IMR-90 (cell line): ENCODE measurements around the gene SERP1. TPM values are rescaled to one million over a fixed set of nuclear protein-coding genes. Genes with fewer than 3 reads are reported as not detected.

Source experiments
- ATAC-seq: fragments of 200-7000 bp; cut with Tn5 transposase; 2 replicates; pipeline ENCODE4 v1.9.1; 2020; ENCODE audit warnings: low read depth, mild to moderate bottlenecking, moderate library complexity
- BruUV-seq: library from RNA; stranded (reverse); fragments of 400-500 nt; replicated peaks from 2 replicates; lab custom pipeline; 2021; lab: Mats Ljungman, UMichigan
- CTCF ChIA-PET: fragments of 300-600 bp; formaldehyde crosslinking; extraction: SDS; loops from one replicate; lab custom pipeline; 2021; ENCODE audit warnings: antibody characterized with exemption; lab: Yijun Ruan, JAX
- POLR2A ChIA-PET: fragments of 300-600 bp; sonication (Branson Sonifier 250); formaldehyde crosslinking; loops from one replicate; lab custom pipeline; 2022; ENCODE audit warnings: antibody characterized with exemption; ENCODE audit not compliant: unreplicated experiment; lab: Charles Lee
- DNase-seq: peaks from one replicate; pipeline ENCODE4 v3.0.0; 2013
- H2AFZ ChIP-seq: replicated peaks from 2 replicates; pipeline ENCODE3; 2013; ENCODE audit warnings: low read length, mild to moderate bottlenecking; ENCODE audit not compliant: poor library complexity
- H2AK5ac ChIP-seq: 2 replicates; pipeline ENCODE4 v1.6.1; 2013; ENCODE audit warnings: low read depth, low read length, inconsistent platforms
- H2AK9ac ChIP-seq: replicated peaks from 2 replicates; pipeline ENCODE3; 2013; ENCODE audit warnings: mild to moderate bottlenecking, low read depth, low read length, moderate library complexity; ENCODE audit not compliant: poor library complexity
- H2BK120ac ChIP-seq: 2 replicates; pipeline ENCODE4 v1.6.1; 2013; ENCODE audit warnings: low read depth, low read length, inconsistent platforms
- H2BK15ac ChIP-seq: 3 replicates; pipeline ENCODE4 v1.6.1; 2013; ENCODE audit warnings: low read depth, low read length, inconsistent platforms
- H2BK20ac ChIP-seq: 2 replicates; pipeline ENCODE4 v1.6.1; 2013; ENCODE audit warnings: low read depth, mild to moderate bottlenecking, inconsistent platforms, low read length, moderate library complexity
- H2BK5ac ChIP-seq: 2 replicates; pipeline ENCODE4 v1.6.1; 2013; ENCODE audit warnings: mild to moderate bottlenecking, low read depth, low read length, inconsistent platforms; ENCODE audit not compliant: poor library complexity, severe bottlenecking
- H3K14ac ChIP-seq: replicated peaks from 2 replicates; pipeline ENCODE4 v1.6.1; 2013; ENCODE audit warnings: low read depth, low read length, inconsistent platforms
- H3K18ac ChIP-seq: 2 replicates; pipeline ENCODE4 v1.6.1; 2013; ENCODE audit warnings: low read depth, low read length, control low read depth
- H3K23ac ChIP-seq: 2 replicates; pipeline ENCODE4 v1.6.1; 2013; ENCODE audit warnings: low read depth, low read length, inconsistent platforms
- H3K27ac ChIP-seq: 2 replicates; pipeline ENCODE4 v1.5.1; 2013; ENCODE audit warnings: mild to moderate bottlenecking, control low read depth, low read length; ENCODE audit not compliant: insufficient read depth
- H3K27me3 ChIP-seq: 2 replicates; pipeline ENCODE4 v1.6.1; 2013; ENCODE audit warnings: low read length; ENCODE audit not compliant: control insufficient read depth, insufficient read depth
- H3K36me3 ChIP-seq: 2 replicates; pipeline ENCODE4 v1.6.1; 2013; ENCODE audit warnings: low read length, mixed read lengths; ENCODE audit not compliant: control insufficient read depth, insufficient read depth
- H3K4ac ChIP-seq: 2 replicates; pipeline ENCODE4 v1.6.1; 2013; ENCODE audit warnings: low read depth, low read length, inconsistent platforms
- H3K4me1 ChIP-seq: 2 replicates; pipeline ENCODE4 v1.6.1; 2013; ENCODE audit warnings: low read length, mixed read lengths; ENCODE audit not compliant: control insufficient read depth, insufficient read depth
- H3K4me2 ChIP-seq: 2 replicates; pipeline ENCODE4 v1.6.1; 2013; ENCODE audit warnings: low read depth, mild to moderate bottlenecking, control low read depth, low read length, moderate library complexity
- H3K4me3 ChIP-seq: 2 replicates; pipeline ENCODE4 v1.5.1; 2013; ENCODE audit warnings: low read depth, mild to moderate bottlenecking, control low read depth, low read length, moderate library complexity; ENCODE audit not compliant: insufficient read depth
- H3K56ac ChIP-seq: 2 replicates; pipeline ENCODE4 v1.6.1; 2013; ENCODE audit warnings: low read length, inconsistent platforms; ENCODE audit not compliant: insufficient read depth; ENCODE audit errors: extremely low read depth
- H3K79me1 ChIP-seq, 2 experiments: 2 replicates each; pipeline ENCODE4 v1.6.1; 2013; ENCODE audit warnings: low read length in 2 of 2, inconsistent platforms in 1 of 2, low read depth in 1 of 2
- H3K9ac ChIP-seq: 2 replicates; pipeline ENCODE4 v1.6.1; 2013; ENCODE audit warnings: low read depth, low read length, control low read depth
- H3K9me1 ChIP-seq: 2 replicates; pipeline ENCODE4 v1.6.1; 2013; ENCODE audit warnings: low read length, inconsistent platforms; ENCODE audit not compliant: insufficient read depth
- H3K9me3 ChIP-seq: 2 replicates; pipeline ENCODE4 v1.6.1; 2013; ENCODE audit warnings: low read length; ENCODE audit not compliant: control insufficient read depth, insufficient read depth
- H4K20me1 ChIP-seq: 2 replicates; pipeline ENCODE4 v1.6.1; 2013; ENCODE audit warnings: low read length, inconsistent platforms; ENCODE audit not compliant: insufficient read depth
- H4K5ac ChIP-seq: 2 replicates; pipeline ENCODE4 v1.6.1; 2013; ENCODE audit warnings: mild to moderate bottlenecking, low read depth, low read length, control low read depth
- H4K8ac ChIP-seq, 2 experiments: 2 replicates each; pipeline ENCODE4 v1.6.1; 2013; ENCODE audit warnings: low read depth in 2 of 2, low read length in 2 of 2, control low read depth in 1 of 2, inconsistent platforms in 1 of 2
- H4K91ac ChIP-seq: 2 replicates; pipeline ENCODE4 v1.6.1; 2013; ENCODE audit warnings: low read depth, low read length, inconsistent platforms; ENCODE audit not compliant: insufficient read depth
- BHLHE40 ChIP-seq: fragments of 150-350 bp; IDR thresholded peaks from 2 replicates; pipeline ENCODE4 v1.6.1; 2016; ENCODE audit warnings: mild to moderate bottlenecking, low read depth, low read length
- CHD1 ChIP-seq: IDR thresholded peaks from 2 replicates; pipeline ENCODE4 v1.6.1; 2012; ENCODE audit warnings: low read depth, low read length, improper control_type of control experiment
- CTCF ChIP-seq: conservative IDR thresholded peaks from 2 replicates; pipeline ENCODE4 v1.5.1; 2012; ENCODE audit warnings: mild to moderate bottlenecking, low read depth, low read length, improper control_type of control experiment
- ELK1 ChIP-seq: fragments of 150-350 bp; IDR thresholded peaks from 2 replicates; pipeline ENCODE4 v1.6.1; 2016; ENCODE audit warnings: low read depth, mild to moderate bottlenecking, low read length, moderate library complexity, borderline replicate concordance
- MAZ ChIP-seq: IDR thresholded peaks from 2 replicates; pipeline ENCODE4 v1.6.1; 2012; ENCODE audit warnings: low read depth, mild to moderate bottlenecking, low read length, improper control_type of control experiment, moderate library complexity, borderline replicate concordance
- MXI1 ChIP-seq: IDR thresholded peaks from 2 replicates; pipeline ENCODE4 v1.6.1; 2012; ENCODE audit warnings: low read depth, mild to moderate bottlenecking, low read length, moderate library complexity, borderline replicate concordance
- NFE2L2 ChIP-seq: fragments of 150-350 bp; IDR thresholded peaks from 2 replicates; pipeline ENCODE4 v1.6.1; 2016; ENCODE audit warnings: low read depth, mild to moderate bottlenecking, low read length
- POLR2A ChIP-seq: IDR thresholded peaks from 2 replicates; pipeline ENCODE4 v1.6.1; 2012; ENCODE audit warnings: mild to moderate bottlenecking, low read depth, low read length
- RAD21 ChIP-seq: IDR thresholded peaks from 2 replicates; pipeline ENCODE4 v1.6.1; 2012; ENCODE audit warnings: low read length, improper control_type of control experiment
- RCOR1 ChIP-seq: IDR thresholded peaks from 2 replicates; pipeline ENCODE4 v1.6.1; 2012; ENCODE audit warnings: mild to moderate bottlenecking, low read length, improper control_type of control experiment; ENCODE audit not compliant: insufficient replicate concordance
- SMC3 ChIP-seq: fragments of 150-350 bp; IDR thresholded peaks from 2 replicates; pipeline ENCODE4 v1.6.1; 2016; ENCODE audit warnings: low read depth, mild to moderate bottlenecking, antibody characterized with exemption, low read length, moderate library complexity
- WGBS, 2 experiments: methylation state at CpG; one replicate each; pipeline versions ENCODE4 v1.1.5 to v1.1.7; 2013; ENCODE audit warnings: missing lambda C conversion rate in 2 of 2; ENCODE audit not compliant: insufficient read length in 1 of 2; ENCODE audit errors: extremely low coverage in 2 of 2; 5-methylcytosine and 5-hydroxymethylcytosine counted together
- dilution Hi-C: fragments of 300-500 bp; cut with HindIII; formaldehyde crosslinking; loops from one replicate; pipeline ENCODE4 v1.14.3; 2018; ENCODE audit warnings: low sequenced_read_pairs; ENCODE audit not compliant: unreplicated experiment
- in situ Hi-C: fragments of 300-500 bp; cut with MboI; formaldehyde crosslinking; loops from 3 replicates; pipeline ENCODE4 v1.14.3; 2019; ENCODE audit warnings: low sequenced_read_pairs, inconsistent platforms, mixed read lengths
- intact Hi-C: fragments of 100-400 bp; cut with micrococcal nuclease; formaldehyde crosslinking; loops from 2 replicates; pipeline ENCODE4 v1.10.0; 2022
- polyA plus RNA-seq, 3 experiments: library from polyadenylated mRNA; depleted of rRNA; stranded (reverse); fragments of >200 nt; gene quantifications; 2 replicates each; pipeline ENCODE4 v1.2.3, GENCODE V29; 2012; ENCODE audit warnings: low replicate concordance in 1 of 3
- total RNA-seq: library from RNA; depleted of rRNA; stranded (reverse); fragments of >200 nt; gene quantifications from 2 replicates; pipeline ENCODE4 v1.2.3, GENCODE V29; 2012

Gene SERP1
- total and polyA plus RNA-seq, 2 of the 4 experiments (the other 2 are of a cell fraction) = 64.0 to 73.4 TPM

DNA sequence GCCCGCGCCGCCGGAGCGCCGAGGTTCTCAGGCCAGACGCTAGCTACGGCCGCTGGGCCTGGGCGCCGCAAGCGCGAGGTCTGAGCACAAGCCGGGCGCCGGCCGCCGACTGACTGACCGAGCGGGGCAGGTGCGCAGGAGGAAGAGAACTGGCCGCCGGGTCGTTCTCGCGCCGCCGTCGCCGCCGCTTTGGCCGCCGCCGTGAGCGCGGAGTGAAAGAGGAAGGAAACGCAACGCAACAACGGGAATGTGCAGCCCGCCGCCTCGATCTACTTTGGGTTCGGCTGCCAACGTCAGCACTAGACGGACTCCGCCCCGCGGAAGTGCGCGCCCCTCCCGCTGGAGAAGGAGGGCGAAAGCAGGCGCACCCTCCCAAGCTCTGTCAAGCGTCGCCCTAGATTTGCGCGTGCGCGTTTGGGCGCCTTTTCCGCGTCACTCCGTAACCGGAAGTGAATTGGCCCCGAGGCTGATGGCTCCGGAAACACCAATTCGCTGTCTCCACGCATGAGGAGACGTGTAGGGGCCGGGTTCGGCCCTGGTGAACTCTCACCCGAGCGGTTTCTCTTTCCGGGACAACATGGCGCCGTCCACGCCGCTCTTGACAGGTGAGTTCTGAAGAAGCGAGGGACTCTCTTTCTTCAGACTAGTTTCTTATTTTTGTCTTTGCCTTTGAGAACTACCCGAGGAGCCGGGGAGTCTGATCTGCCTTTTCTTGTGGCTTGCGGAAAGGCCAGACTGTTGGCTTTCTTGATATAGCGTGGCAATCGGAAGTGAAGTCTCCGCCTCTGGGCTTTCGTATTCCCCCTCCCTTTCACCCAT, at the start of gene SERP1, which contains the start of gene EIF2A (continued):
- TF ChIP-seq MAZ = peak; percentile 96
- TF ChIP-seq RAD21 = no peak
- TF ChIP-seq ELK1 = 0 out of 2 replicates have a peak, but pooled peaks have one; percentile 52

DNA sequence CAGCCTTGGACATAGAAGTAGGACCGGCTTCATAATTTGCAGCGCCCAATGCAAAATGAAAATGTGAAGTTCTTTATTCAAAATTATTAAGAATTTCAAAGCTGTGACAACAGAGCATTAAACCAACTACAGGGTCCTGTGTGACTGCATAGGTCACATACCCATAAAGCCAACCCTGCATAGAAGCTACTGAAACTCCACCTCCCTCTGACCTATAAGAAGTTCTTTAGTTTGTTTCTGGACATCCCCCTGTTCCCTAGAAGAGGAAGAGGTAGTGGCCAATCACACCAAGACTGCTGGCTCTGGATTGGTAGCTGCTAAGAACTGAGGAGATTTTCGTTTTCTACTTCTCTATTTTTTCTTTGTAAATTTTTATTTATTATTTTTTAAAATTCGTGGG, 47.9 kb upstream of the SERP1 start:
- POLR2A ChIA-PET = no interaction called here
- no peak overlapping the region for H3K56ac ChIP-seq
- dilution Hi-C loops = no loop called here
- no peak for TF ChIP-seq RCOR1
- TF ChIP-seq CTCF = no peak
- TF ChIP-seq MXI1 = no peak
- TF ChIP-seq SMC3 = no peak
- no peak for TF ChIP-seq NFE2L2
- TF ChIP-seq POLR2A = no peak
- no peak for TF ChIP-seq ELK1
- no peak for TF ChIP-seq RAD21
- TF ChIP-seq CHD1 = no peak
- TF ChIP-seq BHLHE40 = no peak

More for the DNA sequence above, 47.9 kb upstream of the SERP1 start:
- H3K23ac ChIP-seq = no peak overlapping the region
- no peaks in the 10 kb centered on the region; the same call in 1 of the 2 replicates for H3K9me1 ChIP-seq
- H3K79me1 ChIP-seq = peaks cover 19 to 25% of the 10 kb centered on the region in 2 experiments; a peak in 3 of 4 replicates
- H3K27ac ChIP-seq = no peak overlapping the region
- no CpG with 5 or more reads among the region's 4 CpGs for WGBS, 2 experiments
- H2BK120ac ChIP-seq = no peak overlapping the region
- no peak overlapping the region for H3K14ac ChIP-seq
- H3K9ac ChIP-seq = no peak overlapping the region
- no peaks in the 10 kb centered on the region for H4K20me1 ChIP-seq
- no peak overlapping the region for H2BK15ac ChIP-seq
- CTCF ChIA-PET = no interaction called here
- no peak overlapping the region for H2AK5ac ChIP-seq
- H2BK20ac ChIP-seq = no peak overlapping the region
- H2AK9ac ChIP-seq = no peak overlapping the region
- no peak overlapping the region for H4K8ac ChIP-seq
- no peak overlapping the region for H3K18ac ChIP-seq
- no peak overlapping the region for H3K4me3 ChIP-seq
- intact Hi-C loops (no loop called here), in situ Hi-C loops (no loop called here)
- no peaks in the 10 kb centered on the region for H3K36me3 ChIP-seq
- no peak overlapping the region for H4K5ac ChIP-seq
- ATAC-seq (no peak), DNase-seq (no peak)
- H3K4me1 ChIP-seq = 0 out of 2 replicates have a peak, but pooled peaks cover 2% of the 10 kb centered on the region
- no peaks in the 10 kb centered on the region for H3K27me3 ChIP-seq
- H4K91ac ChIP-seq = no peak overlapping the region
- no peak overlapping the region for H2BK5ac ChIP-seq
- H3K4ac ChIP-seq = no peak overlapping the region
- BruUV-seq = no TSS peak
- H3K4me2 ChIP-seq = no peak overlapping the region
- no peaks in the 10 kb centered on the region for H3K9me3 ChIP-seq
- no peak overlapping the region for H2AFZ ChIP-seq
